NAMALWA (cell line): Measurements from ENCODE around the gene IGSF3.
"Not testable (repeated sequence)": the region's sequence is repeated elsewhere in the genome, so short reads cannot be mapped to it uniquely, and the experiment has no call there.

Source experiments
- DNase-seq: peaks from one replicate; pipeline ENCODE4 v3.0.0-alpha.2; 2015; ENCODE audit warnings: low spot score

Gene IGSF3

DNA sequence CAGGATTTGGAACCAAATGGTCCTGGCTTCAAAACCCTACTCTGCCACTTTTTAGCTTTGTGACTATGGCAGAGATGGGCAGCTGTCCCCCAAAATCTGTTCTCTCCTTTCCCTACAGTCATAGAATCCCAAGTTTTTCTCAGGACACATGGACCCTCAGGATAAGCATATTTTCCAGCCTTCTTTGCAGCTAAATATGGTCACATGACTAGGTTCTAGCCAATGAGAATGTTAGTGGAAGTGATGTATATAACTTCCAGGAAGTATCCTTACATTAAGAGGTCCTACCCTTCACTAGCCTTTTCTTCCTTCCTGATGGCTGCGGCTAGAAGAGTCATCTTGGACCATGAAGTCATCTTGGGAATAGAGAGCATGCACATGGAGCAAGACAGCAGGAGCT is 5.9 kb downstream of the IGSF3 start:
- no peak for DNase-seq

DNA sequence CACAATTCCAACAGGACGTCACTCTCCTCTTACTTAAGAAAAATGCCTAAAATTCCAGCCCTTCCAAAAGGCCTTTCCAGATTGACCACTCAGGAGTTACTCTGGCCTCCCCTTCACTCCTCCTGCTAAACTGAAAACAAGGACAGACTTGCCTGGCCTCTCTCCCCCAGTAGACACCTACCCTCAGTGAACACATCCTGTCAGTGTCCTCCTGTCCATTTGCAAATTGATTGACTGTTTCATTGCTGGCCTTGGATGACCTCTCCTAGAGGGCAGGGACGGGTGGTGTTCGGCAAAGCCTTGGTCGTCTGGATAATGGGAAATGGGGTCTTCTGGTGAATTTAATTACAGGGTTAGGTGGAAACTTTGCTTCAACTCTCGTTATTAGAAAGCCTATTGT is 8.9 kb downstream of the IGSF3 start:
- DNase-seq = not testable (repeated sequence)

DNA sequence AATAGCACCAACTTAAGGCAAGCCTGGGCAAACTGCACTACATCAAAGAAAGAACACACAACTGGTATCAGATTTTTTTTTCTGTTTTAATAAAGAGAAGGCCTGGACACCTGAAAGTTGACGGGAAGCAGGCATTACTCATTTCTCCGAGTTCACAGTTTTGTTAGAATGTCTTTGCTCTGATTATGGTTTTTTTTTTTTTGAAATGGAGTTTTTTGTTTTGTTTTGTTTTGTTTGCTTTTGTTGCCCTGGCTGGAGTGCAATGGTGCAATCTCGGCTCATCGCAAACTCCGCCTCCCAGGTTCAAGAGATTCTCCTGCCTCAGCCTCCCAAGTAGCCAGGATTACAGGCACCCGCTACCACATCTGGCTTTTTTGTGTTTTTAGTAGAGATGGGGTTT is 9.7 kb downstream of the IGSF3 start:
- DNase-seq = not testable (repeated sequence)

DNA sequence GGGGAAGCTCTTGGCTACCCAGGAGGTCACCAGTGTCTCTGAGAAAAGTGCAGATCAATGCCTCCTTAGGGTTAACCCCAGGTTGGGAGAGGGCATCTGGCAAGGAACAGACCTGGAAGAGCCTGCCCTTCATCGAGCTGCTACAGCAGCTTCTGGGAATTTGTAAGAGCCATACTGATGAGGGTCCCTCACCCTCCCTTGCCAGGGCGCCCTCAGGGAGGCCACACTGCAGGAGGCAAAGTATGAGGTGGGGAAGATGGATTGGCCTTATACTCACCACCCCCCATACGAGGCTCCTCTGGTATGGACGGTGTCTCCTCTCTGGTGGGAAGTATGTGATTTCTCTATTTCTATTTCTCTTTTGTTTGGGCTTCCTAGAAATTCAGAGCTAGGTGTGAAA is 13.2 kb downstream of the IGSF3 start:
- DNase-seq = no peak

DNA sequence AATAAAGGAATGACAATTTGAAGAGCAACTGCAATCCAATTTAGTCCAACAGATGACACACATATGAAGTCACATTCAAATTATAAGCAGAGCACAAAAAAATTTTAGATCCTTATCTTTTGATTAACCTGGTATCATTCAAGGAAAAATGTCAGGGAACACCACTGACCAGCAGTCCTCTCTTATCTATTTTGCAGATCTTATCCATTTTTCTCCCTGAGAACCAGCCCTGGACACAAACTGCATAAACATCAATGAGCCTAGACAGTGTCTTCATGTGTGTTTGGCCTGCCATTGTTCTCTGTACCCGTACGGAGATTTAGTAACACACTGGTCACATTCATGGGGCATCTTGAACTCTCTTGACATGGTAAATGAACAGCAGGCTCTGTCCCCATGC is 14.9 kb downstream of the IGSF3 start:
- DNase-seq = not testable (repeated sequence)

DNA sequence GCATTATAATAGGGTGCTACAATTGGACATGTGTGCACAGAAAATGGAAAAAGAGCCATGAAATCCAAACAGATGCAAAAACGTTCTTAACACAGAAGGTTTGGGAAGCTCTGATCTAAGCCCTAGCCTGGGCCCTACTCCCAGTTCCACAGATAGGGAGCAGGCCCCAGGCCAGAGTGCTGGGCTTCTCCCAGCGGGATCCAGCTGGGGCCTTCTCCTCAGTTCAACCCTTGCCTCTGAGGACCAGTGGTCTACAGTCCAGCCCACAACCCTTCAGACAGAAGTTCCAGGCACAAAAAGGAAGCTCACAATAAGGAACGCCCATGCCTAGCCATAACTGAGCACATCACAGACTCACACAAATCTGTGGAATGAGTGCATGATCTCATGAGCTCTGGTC is 16.8 kb downstream of the IGSF3 start:
- not testable (repeated sequence) for DNase-seq

DNA sequence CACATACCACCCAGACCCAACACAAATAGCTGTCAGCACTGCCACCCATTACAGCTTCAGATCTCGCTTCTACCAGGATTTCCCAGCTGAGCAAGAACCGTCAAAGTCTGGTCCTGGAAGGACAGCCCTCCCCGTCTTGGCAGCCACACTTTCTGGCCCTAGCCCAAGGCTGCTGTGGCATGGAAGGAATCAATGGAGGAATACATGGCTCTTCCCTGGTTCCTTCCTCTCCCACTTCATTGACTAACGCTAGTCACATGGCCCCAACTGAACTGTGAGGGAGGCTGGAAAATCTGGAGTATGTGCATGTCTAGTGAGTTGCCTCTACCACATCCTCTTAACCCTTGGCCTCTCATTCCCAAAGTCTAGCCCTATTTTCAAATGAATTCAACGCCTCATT is 18.5 kb downstream of the IGSF3 start:
- DNase-seq = not testable (repeated sequence)

DNA sequence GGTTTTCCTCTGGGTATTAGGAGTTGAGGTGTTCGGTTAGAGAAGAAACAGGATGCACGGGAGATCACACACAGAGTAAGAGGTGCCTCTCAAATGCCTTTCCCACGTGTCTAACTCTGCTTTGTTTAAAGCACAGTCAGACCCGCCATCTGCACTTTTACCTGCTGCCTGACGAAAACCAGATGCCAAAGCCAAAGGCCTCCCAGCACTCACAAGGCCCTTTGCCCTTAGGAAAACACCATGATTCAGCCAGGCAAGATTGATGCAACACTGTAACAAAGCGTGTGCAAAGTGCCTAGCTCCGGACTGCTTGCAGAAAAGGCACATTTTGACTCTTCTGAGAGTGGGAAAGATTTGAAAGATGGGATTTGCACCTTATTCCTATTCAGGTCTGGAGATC is 19.2 kb downstream of the IGSF3 start:
- not testable (repeated sequence) for DNase-seq

DNA sequence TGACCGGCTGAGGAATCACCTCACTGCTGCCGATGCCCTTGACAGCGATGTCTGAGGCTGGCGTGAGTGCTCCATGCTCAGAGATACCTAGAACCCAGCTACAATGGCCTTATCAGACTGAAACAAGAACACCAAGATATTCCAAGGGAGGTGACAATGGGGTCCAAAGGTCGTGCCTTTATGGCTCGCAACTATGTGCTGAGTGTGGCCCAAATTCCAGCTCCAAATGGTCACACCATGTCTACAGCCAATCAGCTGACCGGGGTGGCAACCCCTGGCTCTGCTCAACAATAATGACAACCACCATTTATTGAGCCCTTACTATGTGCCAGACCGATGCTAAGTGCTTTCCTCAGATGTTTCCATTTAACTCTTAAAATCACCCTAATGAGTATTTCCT is 20.3 kb downstream of the IGSF3 start:
- DNase-seq = not testable (repeated sequence)

DNA sequence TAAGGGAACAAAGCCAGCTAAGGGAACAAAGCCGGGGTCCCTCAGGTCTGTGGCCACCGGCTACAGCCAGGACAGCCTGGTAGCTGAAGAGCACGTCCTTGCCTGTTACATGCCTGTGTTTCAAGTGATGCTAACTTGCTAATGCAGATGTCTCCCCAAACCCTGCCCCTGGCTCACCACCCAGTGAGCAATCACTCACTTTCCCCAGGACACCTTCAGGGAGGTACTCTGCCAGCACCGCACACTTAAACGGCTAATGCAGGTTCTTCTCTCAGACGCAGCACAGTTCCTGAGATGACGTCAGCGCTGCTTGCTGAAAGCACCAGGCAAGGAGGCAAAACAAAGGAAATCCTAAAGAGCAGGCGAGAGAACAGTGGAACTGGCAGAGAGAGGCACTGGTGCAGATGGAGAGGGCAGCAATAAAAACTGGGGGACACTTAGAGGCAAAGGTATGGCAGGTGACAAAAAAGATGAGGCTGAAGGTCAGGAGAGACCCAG is 20.8 kb downstream of the IGSF3 start:
- DNase-seq = not testable (repeated sequence)

DNA sequence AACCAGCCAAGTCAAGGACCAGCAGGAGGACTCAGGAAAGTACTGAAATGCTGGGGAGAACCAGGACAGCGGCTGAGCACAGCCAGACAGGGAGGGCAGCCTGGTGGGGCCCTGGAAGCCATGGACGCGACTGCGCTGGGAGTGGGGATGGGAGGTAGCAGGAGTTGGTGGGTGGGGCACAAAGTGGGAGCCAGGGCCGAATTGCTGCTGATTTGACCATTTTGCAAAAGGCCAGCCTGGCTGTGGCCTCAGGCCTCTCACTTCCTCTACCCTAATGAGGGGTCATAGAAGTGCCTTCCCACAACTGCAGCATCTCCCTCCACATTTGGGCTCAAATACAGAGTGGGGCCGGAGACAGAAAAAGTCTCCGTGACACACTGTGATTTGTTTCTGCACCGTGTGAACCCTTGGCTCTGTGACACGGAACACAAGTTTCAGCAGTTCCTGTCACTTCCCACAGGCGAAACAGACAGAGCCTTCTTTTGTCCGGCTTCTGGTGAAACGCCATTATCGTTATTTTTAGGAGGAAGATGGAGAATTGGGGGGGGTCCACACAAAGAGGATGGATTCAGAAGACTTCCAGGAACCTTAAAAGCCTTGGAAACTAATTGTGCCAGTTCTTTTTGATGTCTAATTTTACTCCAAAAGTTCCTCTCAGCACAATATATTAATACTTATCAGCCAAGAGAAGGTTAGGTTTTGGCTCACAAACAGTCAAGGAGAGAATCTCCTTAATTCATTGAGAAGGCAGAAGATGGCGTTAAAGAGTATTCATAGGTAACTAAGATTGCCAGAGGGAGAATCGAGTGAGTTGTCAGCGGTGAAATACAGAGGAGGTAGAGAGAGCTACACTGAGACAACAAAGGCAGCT is 21.5 kb downstream of the IGSF3 start:
- not testable (repeated sequence) for DNase-seq

DNA sequence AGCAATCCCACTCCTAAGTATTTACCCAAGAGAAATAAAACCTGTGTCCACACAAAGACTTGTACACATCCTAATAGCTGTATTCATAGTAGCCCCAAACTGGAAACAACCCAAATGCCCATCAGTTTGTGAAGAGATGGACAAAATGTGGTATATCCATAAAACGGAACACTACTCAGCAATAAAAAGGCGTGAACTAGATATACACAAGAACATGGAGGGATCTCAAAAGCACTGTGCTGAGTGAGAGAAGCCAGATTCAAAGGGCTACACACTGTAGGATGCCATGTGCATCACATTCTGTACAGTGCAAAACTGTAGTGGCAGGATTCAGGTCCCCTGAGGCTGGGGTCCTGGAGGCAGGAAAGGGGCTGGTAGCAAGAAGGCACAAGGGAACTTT is 22.5 kb downstream of the IGSF3 start:
- not testable (repeated sequence) for DNase-seq

DNA sequence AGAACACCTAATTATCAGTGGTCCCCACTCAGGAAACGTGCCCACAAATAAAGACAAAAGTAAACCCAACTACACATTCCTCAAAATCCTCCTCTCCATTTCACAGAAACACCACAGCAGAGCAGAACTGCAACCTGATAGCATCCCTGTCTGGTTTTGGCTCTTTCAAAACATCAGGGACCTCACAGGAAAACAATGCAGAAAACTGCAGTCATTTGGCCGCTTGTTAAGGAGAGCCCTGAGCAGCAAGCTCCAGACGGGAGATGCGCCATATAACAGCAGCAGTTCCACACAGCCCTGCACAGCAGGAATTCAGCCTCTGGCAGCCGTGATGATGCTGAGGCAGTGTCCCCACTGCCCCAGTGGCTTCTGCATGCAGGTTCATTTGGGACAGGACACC is 23.4 kb downstream of the IGSF3 start:
- DNase-seq = not testable (repeated sequence)

DNA sequence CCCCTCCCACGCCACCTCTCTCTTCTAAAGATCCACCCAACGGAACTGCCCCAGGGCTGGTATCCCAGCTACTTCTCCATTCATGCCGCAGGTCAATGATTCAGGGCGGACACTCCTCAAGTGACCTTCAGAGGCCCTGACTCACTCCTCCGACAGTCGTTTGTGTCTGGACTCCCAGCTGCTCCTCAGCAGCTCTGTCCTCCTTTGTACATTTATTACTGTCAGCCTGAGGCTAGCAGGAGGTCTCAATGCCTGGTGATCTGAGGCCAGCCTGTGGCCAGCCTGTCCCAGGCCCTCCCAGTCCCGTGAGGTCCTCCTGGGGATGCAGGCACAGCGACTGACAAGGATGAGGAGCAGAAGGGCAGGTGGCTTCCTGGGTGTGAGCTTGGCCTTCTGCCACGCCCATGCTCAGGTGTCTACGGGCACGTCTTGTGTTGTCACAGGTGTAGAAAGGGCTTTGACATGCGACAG is 24.2 kb downstream of the IGSF3 start:
- not testable (repeated sequence) for DNase-seq

DNA sequence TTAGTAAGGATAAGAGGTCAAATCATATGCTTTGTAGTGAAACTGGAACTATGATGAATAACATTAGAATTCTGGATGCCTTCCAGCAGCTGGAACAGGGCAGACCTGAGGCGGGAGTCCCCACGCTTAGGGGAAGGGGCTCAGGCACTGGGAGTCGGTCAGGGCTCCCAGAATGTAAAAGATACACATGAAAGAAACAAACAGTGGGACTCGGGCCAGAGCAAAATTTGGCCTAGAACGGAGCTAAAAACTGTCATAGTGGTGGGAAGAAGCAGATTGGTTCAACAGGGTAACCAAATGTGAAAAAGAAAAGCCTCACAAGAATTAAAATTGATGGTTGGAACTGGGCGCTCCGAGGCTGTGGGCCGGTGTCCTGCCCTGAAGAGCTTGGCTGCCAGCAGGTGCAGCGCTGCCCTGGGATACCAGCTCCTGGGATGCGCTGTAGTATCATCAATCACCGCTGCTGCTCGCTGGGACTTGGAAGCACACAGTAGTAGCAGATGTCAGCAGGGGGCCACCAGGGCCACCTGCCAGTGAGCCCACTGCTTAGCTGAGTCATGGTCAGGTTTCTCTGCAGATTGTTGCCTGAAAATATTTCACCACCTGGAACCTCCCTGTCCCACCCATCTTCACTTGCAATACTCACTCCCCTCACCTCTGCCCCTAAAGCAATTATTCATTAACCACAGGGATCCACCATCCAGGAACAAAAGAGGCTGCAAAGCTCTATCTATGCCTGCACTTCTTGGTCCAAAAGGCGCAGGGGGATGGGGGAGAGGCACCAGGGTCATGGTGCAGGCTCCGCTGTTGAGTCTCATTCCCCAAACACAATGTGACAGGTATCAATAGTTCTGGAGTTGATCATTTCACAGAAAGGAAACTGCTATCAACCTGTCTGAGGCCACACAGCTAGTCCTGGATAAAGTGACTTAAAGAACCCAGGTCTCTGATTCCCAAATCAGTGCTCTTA is 24.9 kb downstream of the IGSF3 start:
- not testable (repeated sequence) for DNase-seq

DNA sequence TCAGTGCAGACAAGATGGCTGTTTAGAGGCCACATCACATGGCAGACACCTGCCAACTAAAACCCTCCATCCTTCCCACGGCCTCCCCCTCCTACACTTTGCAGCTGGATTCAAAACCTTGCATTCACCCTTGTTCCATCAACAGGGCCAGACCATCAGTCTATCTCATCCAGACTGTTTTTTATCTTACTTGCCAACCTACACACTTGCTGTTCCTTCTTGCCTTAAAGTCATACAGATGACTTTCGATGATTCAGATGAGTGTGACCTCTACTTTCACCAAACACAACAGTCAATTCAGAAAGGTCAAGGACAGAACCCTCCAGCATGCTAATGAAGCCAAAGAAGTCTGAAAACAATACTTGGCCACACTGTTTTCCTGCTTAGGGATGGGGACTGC is 29.9 kb downstream of the IGSF3 start:
- not testable (repeated sequence) for DNase-seq

DNA sequence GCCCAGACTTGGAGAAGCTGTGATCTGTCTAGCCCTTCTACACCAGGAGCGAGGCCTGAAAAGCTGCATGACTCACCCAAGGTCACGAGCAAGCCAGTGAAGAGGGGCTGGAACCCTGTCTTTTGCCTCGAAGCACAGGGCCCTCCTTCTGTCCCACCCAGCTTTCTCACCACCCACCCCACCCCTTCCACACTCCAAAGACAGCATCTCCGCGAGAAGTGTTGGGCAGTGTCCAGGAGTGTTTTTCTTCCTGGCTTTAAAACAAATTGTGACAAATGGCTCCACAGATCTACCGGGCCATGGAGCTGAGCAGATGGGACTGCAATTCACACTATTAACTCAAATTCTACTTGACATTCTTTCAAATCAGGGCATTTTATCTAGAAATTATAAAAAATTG is 30.9 kb downstream of the IGSF3 start:
- not testable (repeated sequence) for DNase-seq

DNA sequence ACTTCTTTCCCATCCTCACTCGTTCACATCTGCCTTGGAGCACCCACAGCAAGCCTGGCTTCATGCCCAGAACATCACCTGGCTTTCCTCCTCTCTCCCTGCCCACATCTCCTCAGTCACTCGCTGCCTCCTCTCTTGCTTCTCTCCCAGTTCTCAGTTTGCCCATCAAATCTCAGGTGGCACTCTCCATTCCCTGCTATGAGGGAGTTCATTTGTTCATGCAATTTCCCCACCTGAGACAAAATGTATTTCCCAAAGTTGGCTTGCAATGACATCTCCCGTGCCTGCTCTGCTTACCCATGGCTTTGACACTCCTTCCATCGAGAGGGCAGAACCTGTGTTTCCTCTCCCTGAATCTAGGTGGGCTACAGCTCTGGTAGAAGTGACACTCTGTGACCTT is 33.1 kb downstream of the IGSF3 start:
- not testable (repeated sequence) for DNase-seq

DNA sequence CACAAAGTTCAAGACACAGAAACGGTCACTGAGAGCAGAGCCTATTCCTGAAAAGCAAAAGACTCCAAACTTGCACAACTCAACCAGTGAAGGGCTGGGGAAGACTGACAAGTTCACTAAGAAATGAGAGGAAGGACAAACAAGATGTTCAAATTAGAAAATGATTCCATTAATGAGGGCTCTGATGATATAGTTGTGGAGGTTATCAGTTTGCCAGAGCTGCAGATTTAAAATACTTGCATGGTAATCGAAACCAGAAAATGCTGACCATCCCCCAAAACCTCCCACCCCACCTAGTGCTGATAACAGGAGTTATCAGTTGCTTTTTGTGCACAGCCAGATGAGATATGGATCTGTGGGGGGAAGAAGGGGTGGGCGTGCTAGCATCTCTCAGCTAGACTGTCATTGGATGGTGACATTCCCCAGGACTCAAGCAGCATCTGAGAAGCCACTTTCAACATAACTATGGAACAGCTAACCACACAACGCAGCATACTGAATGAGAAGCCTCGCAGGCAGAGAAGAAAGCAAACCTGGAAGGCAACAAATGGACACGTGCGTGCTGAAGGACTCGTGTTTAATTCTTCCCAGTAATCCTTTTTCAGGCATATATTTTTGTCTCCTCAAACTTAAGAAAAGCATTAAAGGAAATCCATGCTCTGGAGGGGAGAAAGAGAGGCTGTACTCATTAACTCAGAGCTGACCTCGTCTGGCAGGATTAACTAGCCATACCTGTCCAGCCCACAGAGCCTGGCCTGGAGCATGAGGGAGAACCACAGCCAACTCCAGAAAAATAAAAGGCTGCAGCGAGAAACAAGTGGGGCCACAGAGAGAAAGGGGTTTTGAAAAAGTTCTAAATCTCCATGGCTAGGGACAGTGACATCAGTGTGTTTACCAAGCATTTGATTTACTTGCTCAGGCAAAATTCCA is 35.3 kb downstream of the IGSF3 start:
- DNase-seq = not testable (repeated sequence)

DNA sequence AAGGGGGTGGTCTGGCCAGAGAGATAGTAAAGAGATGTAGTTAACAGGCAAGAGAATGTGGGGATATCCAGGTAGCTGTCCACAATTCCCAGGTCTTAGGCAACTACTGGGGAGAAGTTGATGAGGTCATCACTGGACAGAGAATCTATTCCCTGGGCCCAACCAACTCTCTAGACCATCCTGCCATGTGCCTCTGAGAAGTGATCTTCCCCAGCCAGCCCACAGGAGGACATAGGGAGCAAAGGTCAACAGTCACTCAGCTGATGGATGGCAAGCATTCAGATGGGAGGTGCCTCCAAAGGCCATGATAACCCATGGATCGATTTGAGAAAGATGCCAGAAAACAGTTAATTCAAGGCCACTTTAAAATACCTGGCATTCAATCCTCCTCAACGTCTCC is 36.0 kb downstream of the IGSF3 start:
- DNase-seq = not testable (repeated sequence)

DNA sequence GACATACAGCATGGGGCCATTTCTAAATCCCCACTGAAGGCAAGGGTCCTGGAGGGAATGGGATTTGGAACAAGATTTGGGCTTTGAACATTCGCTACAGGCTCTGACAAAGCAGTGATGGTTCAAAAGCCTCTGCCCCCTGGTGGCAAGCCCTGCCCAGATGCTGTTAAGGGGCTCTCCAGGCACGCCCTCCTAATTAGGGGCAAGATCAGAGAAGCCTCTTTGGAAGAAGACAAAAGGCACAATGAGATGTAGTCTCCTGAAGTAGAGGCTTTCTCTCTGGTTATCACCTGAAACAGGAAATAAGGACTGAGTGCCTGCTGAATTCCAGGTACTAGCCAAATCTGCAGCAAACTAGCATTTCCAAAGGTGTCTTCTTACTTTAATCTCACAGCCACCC is 37.5 kb downstream of the IGSF3 start:
- not testable (repeated sequence) for DNase-seq
